A172 (cell line): ENCODE results near the gene LRRC47. TPM values are rescaled to one million over a fixed set of nuclear protein-coding genes. Genes with fewer than 3 reads are reported as not detected.

ENCODE experiments used
- DNase-seq: peaks from one replicate; pipeline ENCODE4 v3.0.0-alpha.2; 2015; ENCODE audit warnings: low spot score
- total RNA-seq: library from RNA; depleted of rRNA; stranded (reverse); fragments of >200 nt; shearing (Covaris generic); gene quantifications from 2 replicates; pipeline ENCODE4 v1.2.3, GENCODE V29; 2014

LRRC47 gene
- total RNA-seq, 1 experiment from 2014 or later, result 29.8 TPM

- DNase-seq, result no peak
These were observed 23.4 kb downstream of the LRRC47 start, which contains the start of gene SMIM1 for GRCh38 chr1:3772715-3773571. TSS of gene SMIM1 (plus strand) at chr1:3772749. CDS start at chr1:3775374, 2,625 bp downstream.

DNA sequence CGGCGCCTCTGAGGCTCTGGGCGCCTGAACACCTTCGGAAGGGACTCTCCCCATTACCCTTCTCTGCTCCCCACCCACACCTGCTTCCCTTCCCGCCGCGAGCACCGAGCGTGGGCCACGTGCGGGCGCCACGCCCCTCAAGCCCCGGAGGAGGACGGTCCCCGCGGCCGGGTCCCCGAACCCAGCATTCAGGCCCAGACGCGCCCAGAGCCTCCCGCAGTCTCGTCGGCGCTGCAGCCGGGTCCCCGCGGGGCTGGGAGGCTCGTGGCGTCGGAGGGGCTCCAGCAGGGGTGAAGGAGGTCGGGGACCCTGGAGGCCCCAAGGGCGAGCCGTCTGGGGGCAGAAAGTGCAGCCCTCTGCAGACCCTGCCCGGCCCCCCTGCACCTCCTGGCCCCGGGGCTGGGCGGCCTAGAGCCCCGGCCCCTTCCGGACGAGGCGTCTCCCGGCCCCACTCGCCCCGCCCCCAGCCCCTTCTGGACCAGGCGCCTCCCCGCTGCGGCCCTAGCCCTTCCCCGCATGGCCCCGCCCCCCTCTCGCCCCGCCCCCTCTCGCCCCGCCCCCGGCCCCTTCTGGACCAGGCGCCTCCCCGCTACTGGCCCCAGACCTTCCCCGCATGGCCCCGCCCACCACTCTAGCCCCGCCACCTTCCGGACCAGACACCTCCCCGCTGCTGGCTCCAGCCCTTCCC lies 24.1 kb downstream of the LRRC47 start:
- DNase-seq, result no peak

GRCh38 chr1:3771108-3772026 lies 24.9 kb downstream of the LRRC47 start:
- DNase-seq, result no peak

GRCh38 chr1:3770047-3770765 lies 26.1 kb downstream of the LRRC47 start:
- no peak for DNase-seq

DNA sequence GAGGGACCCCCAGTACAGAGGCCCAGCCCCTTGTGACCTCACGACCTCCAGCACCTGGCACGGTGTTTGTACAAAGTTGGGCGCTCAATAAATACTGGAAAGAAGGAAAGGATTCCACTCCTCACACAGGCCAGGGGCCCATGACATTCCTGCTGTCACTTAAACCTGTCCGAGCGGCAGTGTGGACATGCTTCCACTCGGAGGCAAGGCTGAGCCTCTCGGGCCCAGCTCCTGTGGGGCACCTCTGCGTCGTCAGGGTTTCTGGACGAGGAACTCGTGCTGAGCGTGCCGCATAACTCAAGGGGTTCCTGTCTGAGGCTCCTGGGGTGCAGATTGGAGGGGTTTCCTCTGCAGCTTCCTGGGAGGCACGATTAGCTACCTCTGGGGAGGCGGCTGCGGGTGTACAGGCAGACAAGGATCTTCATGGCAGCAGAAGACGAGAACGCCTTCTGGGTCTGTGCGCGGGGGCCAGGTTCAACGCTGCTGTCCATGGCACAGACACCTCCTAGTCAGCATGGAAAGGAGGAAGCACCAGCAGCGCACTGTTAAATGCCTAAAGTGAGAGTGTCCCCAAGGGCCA lies 27.4 kb downstream of the LRRC47 start:
- DNase-seq, result no peak

DNA sequence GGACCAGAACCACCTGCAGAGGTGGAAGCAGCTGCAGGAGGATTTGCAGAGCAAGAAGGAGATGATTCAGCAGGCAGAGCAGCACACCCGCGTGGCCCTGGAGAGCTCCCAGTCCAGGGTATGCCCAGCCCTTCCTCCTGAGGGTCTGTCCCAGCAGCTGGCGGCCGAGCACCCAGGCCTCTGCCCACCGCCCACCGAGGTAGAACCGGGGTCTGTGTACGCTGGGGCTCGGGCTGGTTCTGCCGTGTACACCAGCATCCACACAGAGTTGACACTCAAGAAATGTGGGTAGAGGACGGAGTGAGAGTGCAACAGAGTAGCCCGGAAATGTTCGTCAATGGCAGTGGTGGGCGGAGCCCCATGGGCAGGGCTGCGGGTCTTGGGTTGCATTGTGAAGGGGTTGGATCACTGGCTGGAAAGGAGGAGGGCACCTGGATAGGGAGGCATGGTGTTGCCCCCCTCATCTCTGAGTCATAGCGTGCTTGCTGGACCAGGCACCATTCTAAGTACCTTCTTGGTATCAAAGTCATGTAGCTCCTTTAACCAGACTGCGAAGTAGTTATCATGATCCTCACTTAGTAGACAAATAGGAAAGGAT lies 28.9 kb downstream of the LRRC47 start:
- no peak for DNase-seq

DNA sequence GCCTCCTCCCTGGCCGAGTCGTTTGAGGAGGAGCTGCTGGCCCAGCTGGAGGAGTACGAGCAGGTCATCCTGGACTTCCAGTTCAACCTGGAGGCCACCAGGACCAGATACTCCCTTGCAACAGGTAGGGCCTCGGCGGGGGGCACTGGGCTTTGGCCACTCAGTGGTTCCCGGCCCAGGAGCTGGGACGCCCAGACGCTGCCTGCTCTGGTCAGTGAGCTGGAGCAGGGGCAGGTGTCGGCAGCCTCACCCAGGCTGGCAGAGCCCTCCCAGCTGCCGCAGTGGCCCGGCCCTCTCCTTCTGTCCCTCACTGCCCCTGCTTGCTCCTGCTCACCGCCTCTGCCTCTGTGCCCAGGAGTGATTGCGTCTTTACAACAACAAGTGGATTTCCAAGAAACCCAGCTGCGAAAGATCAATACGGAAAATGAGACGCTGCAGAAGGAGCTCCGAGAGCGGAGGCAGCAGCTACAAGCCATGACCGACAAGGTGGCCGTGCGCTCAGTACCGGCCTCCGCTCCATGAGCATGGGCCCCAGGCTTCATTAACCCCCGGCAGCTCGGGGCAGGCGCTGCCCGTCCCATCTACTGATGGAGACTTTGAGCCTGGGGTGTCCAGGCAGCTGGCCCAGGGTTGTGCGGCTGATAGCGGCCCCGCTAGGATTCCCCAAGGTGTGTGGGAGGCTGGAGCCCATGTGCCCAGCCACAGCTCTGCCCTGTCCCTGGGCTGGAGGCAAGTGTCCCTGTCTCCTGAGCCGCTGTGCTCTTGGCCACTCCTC lies 32.8 kb downstream of the LRRC47 start:
- DNase-seq, result no peak

GRCh38 chr1:3762873-3763228 lies 33.4 kb downstream of the LRRC47 start:
- no peak for DNase-seq

DNA sequence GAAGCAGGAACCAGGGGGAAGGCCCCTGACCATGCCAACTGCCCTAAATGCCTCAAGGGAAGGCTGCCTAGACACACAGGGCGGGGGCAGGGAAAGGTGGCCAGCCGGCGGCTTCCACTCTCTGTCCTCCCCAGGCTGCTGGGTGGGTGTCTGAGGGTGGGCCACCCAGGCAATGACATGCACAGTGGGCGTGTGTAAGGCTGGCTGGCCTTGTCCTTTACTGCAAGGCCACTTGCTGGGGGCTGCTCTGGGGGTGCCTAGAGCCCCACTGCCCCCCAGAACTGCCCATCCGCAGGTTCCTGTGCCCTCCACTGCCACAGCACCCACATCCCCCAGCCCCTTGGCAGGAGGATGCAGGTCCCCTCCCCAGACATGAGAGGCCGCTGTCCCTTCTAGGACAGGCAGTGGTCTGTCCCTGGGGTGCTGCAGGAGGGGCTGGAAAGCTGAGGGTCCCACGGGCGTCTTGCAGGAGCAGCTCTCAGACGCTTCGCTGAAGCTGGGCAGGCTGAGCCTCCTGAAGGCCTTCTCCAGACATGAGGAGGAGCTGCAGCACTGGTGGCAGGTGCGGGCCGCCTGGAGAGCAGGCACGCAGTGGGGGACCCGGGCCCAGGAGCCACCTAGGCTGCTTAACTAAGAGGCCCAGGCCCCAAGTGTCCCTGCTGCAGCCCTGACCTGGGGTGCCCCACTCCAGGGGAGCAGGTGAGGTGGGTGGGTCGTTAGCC lies 34.0 kb downstream of the LRRC47 start:
- DNase-seq, result no peak

- DNase-seq, result no peak
These were observed 34.8 kb downstream of the LRRC47 start for GRCh38 chr1:3761296-3762010.

GRCh38 chr1:3759796-3760195 lies 36.5 kb downstream of the LRRC47 start:
- DNase-seq, result no peak

GRCh38 chr1:3759164-3759563 lies 37.1 kb downstream of the LRRC47 start:
- no peak for DNase-seq

DNA sequence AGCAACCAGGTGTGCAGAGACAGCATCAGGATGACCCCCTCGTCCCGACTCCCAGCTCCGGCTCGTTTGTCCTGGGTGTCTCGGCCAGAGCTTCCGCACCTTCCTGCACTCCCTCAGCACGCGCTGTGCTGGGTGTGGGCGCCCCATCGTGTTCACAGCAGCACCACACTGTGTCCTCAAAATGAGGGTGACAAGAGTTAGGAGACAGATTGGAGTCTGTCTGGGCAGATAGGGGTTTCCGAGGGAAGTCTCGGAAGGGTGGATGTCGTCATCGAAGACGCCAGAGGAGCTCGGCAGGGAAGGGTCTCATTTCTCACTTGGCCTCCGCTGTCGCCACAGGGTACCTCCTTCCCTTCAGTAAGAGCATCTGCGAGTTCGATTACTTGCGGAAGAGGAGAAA lies 39.9 kb downstream of the LRRC47 start:
- no peak for DNase-seq

DNA sequence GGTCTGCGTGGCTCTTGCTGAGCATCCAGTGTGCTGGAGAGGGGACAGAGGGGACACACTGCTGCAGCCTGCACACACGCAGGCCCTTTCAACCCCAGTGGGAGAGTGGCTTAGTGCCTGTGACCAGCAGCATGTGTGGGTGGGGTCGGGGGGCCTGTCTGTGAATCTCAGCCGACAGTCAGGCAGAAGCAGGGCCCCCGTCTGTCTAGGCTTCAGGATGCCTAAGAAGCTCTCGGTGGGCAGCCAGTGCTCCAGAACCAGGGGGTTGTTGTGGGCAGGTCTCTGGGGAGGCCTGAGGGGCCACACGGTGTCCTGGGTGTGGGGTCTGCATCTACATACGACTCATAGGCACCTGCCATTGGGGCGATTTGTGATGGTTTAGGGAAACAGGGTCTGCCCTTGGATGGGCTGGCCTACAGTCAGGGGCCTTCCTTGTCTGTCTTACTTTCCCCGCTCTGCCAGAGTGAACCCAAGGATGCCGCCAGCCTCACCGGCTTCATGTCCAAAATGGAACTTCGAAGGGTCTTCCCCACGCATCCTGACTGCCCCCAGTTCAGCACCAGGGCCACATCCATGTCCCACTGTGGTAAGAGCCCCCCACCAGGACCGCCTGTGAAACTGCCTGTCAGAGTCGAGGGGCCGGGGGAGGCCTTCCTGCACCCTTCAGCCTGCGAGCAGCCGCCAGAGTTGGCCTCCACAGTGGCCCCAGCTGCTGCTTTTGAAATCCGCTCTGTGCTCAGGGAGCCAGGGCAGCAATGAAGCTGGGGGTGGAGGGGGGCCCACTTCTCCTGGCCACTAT lies 42.4 kb downstream of the LRRC47 start:
- no peak for DNase-seq

- no peak for DNase-seq
These were observed 43.8 kb downstream of the LRRC47 start, which contains the start of gene CCDC27 for GRCh38 chr1:3752400-3752945. TSS of gene CCDC27 (plus strand) at chr1:3752450. CDS start at chr1:3752482, 32 bp downstream.

DNA sequence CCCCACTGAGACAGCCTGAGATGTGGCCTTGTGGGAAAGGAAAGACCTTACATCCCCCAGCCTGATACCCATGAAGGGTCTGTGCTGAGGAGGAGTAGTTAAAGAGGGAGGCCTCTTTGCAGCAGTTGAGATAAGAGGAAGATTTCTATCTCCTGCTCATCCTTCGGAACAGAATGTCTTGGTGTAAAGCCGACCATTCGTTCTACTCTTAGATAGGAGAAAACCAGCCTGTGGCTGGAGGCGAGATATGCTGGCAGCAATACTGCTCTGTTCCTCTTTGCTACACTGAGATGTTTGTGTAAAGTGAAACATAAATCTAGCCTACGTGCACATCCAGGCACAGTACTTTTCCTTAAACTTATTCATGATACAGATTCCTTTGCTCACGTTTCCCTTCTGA lies 45.6 kb downstream of the LRRC47 start:
- no peak for DNase-seq

GRCh38 chr1:3749512-3749911 lies 46.8 kb downstream of the LRRC47 start:
- DNase-seq, result no peak
